K562 (cell line): ENCODE results near the gene YJU2. TPM values are rescaled to one million over a fixed set of nuclear protein-coding genes. Genes with fewer than 3 reads are reported as not detected.

Source experiments
- CREB3L1 ChIP-seq: fragments of 450-650 bp; IDR thresholded peaks from 2 replicates; pipeline ENCODE4 v1.6.1; 2014; ENCODE audit warnings: low read depth, mild to moderate bottlenecking, moderate library complexity, borderline replicate concordance
- DACH1 ChIP-seq: fragments of 450-650 bp; IDR thresholded peaks from 2 replicates; pipeline ENCODE4 v1.6.1; 2018; ENCODE audit not compliant: partially characterized antibody
- HDAC2 ChIP-seq: fragments of 450-650 bp; IDR thresholded peaks from 2 replicates; pipeline ENCODE4 v1.6.1; 2016; ENCODE audit warnings: mild to moderate bottlenecking
- NBN ChIP-seq: fragments of 450-650 bp; IDR thresholded peaks from 2 replicates; pipeline ENCODE4 v1.6.1; 2016; ENCODE audit warnings: low read depth, mild to moderate bottlenecking
- SP1 ChIP-seq: sonication (generic); formaldehyde crosslinking; IDR thresholded peaks from 2 replicates; pipeline ENCODE4 v1.8.1; 2022; ENCODE audit warnings: mild to moderate bottlenecking, missing genetic modification reagents
- TGIF2 ChIP-seq: sonication (generic); formaldehyde crosslinking; IDR thresholded peaks from 2 replicates; pipeline ENCODE4 v1.8.1; 2022; ENCODE audit warnings: mild to moderate bottlenecking, missing genetic modification reagents, moderate library complexity
- VEZF1 ChIP-seq: fragments of 200-800 bp; sonication (Bioruptor generic); IDR thresholded peaks from 2 replicates; pipeline ENCODE4 v1.6.1; 2017; ENCODE audit warnings: missing genetic modification characterization, missing compliant biosample characterization
- XRCC4 ChIP-seq: IDR thresholded peaks from one replicate; pipeline ENCODE4 v1.6.1; 2011; ENCODE audit not compliant: insufficient read depth, insufficient read length; ENCODE audit errors: extremely low read depth
- polyA plus RNA-seq, 8 experiments: library from polyadenylated mRNA; depleted of rRNA in 4 of 8; stranded (reverse) in 5 of 8; unstranded in 3 of 8; fragments of >200 nt; fragmentation: Nextera tagmentation in 2 of 8; fragmentation: Illumina TruSeq in 1 of 8; extraction: Ambion mirVana in 2 of 8; extraction: Trizol in 1 of 8; gene quantifications; 2 replicates each; pipeline versions ENCODE4 v1.2.1 to v1.2.3, GENCODE V29; 2011 to 2014; ENCODE audit warnings: inconsistent platforms in 1 of 8, missing spikeins in 1 of 8
- total RNA-seq, 7 experiments: library from RNA; depleted of rRNA in 6 of 7; stranded (reverse); fragments of >200 nt in 6 of 7; fragmentation: Illumina TruSeq in 2 of 7; extraction: Trizol in 2 of 7; gene quantifications; 2 replicates each; pipeline versions ENCODE4 v1.2.1 to v1.2.3, GENCODE V29; 2011 to 2021; ENCODE audit warnings: low replicate concordance in 1 of 7
- TF ChIP-seq, protein P1 (sequence below): fragments of 150-350 bp; conservative IDR thresholded peaks from 2 replicates; pipeline ENCODE4 v1.6.1; 2014; ENCODE audit warnings: low read length
- TF ChIP-seq, protein P2 (sequence below): sonication (generic); formaldehyde crosslinking; IDR thresholded peaks from 2 replicates; pipeline ENCODE4 v1.9.0; 2022; ENCODE audit warnings: mild to moderate bottlenecking, missing genetic modification reagents
- TF ChIP-seq, protein P3 (sequence below): sonication (generic); formaldehyde crosslinking; IDR thresholded peaks from 2 replicates; pipeline ENCODE4 v1.8.1; 2023; ENCODE audit warnings: missing genetic modification reagents, mild to moderate bottlenecking, borderline replicate concordance

Gene YJU2
- total and polyA plus RNA-seq, 9 of the 15 experiments (the other 6 are each of a cell fraction or from before 2014, with no cell fraction given) = 0.41 to 34.9 (median 19.3) TPM

GRCh38 chr19:4310247-4311121 lies 63.6 kb downstream of the YJU2 start (continued):
- no peak for TF ChIP-seq XRCC4
- peak; percentile 90 for TF ChIP-seq SP1
- TF ChIP-seq, protein P1, sequence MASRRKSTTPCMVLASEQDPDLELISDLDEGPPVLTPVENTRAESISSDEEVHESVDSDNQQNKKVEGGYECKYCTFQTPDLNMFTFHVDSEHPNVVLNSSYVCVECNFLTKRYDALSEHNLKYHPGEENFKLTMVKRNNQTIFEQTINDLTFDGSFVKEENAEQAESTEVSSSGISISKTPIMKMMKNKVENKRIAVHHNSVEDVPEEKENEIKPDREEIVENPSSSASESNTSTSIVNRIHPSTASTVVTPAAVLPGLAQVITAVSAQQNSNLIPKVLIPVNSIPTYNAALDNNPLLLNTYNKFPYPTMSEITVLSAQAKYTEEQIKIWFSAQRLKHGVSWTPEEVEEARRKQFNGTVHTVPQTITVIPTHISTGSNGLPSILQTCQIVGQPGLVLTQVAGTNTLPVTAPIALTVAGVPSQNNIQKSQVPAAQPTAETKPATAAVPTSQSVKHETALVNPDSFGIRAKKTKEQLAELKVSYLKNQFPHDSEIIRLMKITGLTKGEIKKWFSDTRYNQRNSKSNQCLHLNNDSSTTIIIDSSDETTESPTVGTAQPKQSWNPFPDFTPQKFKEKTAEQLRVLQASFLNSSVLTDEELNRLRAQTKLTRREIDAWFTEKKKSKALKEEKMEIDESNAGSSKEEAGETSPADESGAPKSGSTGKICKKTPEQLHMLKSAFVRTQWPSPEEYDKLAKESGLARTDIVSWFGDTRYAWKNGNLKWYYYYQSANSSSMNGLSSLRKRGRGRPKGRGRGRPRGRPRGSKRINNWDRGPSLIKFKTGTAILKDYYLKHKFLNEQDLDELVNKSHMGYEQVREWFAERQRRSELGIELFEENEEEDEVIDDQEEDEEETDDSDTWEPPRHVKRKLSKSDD = no peak
- peak; percentile 20; the same call in 1 of the 2 replicates for TF ChIP-seq HDAC2
- TF ChIP-seq, protein P2, sequence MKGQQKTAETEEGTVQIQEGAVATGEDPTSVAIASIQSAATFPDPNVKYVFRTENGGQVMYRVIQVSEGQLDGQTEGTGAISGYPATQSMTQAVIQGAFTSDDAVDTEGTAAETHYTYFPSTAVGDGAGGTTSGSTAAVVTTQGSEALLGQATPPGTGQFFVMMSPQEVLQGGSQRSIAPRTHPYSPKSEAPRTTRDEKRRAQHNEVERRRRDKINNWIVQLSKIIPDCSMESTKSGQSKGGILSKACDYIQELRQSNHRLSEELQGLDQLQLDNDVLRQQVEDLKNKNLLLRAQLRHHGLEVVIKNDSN = peak; percentile 52; the same call in 1 of the 2 replicates
- peak; percentile 38 for TF ChIP-seq VEZF1
- TF ChIP-seq CREB3L1 = peak; percentile 40; the same call in 1 of the 2 replicates
- TF ChIP-seq TGIF2 (CRISPR knock-in tag) = no peak
- no peak for TF ChIP-seq DACH1
- TF ChIP-seq, protein P3, sequence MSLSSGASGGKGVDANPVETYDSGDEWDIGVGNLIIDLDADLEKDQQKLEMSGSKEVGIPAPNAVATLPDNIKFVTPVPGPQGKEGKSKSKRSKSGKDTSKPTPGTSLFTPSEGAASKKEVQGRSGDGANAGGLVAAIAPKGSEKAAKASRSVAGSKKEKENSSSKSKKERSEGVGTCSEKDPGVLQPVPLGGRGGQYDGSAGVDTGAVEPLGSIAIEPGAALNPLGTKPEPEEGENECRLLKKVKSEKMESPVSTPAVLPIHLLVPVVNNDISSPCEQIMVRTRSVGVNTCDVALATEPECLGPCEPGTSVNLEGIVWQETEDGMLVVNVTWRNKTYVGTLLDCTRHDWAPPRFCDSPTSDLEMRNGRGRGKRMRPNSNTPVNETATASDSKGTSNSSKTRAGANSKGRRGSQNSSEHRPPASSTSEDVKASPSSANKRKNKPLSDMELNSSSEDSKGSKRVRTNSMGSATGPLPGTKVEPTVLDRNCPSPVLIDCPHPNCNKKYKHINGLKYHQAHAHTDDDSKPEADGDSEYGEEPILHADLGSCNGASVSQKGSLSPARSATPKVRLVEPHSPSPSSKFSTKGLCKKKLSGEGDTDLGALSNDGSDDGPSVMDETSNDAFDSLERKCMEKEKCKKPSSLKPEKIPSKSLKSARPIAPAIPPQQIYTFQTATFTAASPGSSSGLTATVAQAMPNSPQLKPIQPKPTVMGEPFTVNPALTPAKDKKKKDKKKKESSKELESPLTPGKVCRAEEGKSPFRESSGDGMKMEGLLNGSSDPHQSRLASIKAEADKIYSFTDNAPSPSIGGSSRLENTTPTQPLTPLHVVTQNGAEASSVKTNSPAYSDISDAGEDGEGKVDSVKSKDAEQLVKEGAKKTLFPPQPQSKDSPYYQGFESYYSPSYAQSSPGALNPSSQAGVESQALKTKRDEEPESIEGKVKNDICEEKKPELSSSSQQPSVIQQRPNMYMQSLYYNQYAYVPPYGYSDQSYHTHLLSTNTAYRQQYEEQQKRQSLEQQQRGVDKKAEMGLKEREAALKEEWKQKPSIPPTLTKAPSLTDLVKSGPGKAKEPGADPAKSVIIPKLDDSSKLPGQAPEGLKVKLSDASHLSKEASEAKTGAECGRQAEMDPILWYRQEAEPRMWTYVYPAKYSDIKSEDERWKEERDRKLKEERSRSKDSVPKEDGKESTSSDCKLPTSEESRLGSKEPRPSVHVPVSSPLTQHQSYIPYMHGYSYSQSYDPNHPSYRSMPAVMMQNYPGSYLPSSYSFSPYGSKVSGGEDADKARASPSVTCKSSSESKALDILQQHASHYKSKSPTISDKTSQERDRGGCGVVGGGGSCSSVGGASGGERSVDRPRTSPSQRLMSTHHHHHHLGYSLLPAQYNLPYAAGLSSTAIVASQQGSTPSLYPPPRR (CRISPR knock-in tag) = no peak
- 0 out of 2 replicates have a peak, but pooled peaks have one; percentile 40 for TF ChIP-seq NBN
